Gastroesophageal sphincter (tissue), 4 donors: ENCODE results near the gene MYOM3. TPM values are rescaled to one million over a fixed set of nuclear protein-coding genes. Genes with fewer than 3 reads are reported as not detected.

ENCODE experiments used
- ATAC-seq: fragments of 150-250 bp; one replicate; pipeline ENCODE4 v1.9.1; 2016; ENCODE audit warnings: mild to moderate bottlenecking, moderate library complexity
- H3K27ac ChIP-seq, 4 donors: fragments of 200-600 bp; sonication (generic) in 3 of 4; 1 replicate in 3 of 4; 2 replicates in 1 of 4; pipeline ENCODE4 v1.5.1; 2016 to 2019
- H3K27me3 ChIP-seq: fragments of 200-600 bp; sonication (generic); one replicate; pipeline ENCODE4 v1.5.1; 2019
- H3K36me3 ChIP-seq, 2 donors: fragments of 200-600 bp; sonication (generic); one replicate each; pipeline ENCODE4 v1.5.1; 2019; ENCODE audit warnings: control low read depth in 1 of 2
- H3K4me1 ChIP-seq, 3 donors: fragments of 200-600 bp; sonication (generic); 1 replicate in 2 of 3; 2 replicates in 1 of 3; pipeline ENCODE4 v1.5.1; 2016 to 2019; ENCODE audit warnings: control low read depth in 2 of 3
- H3K4me3 ChIP-seq, 2 donors: fragments of 200-600 bp; sonication (generic); one replicate each; pipeline ENCODE4 v1.5.1; 2019; ENCODE audit warnings: mild to moderate bottlenecking in 1 of 2, moderate library complexity in 1 of 2
- H3K9me3 ChIP-seq, 3 donors: fragments of 200-600 bp; sonication (generic); one replicate each; pipeline ENCODE4 v1.5.1; 2017 to 2019; ENCODE audit warnings: control low read depth in 2 of 3
- EP300 ChIP-seq: sonication (generic); formaldehyde crosslinking; IDR thresholded peaks from one replicate; pipeline ENCODE4 v1.6.1; 2017; ENCODE audit warnings: antibody characterized with exemption, mild to moderate bottlenecking
- POLR2A ChIP-seq, 2 donors: fragments of 450-650 bp; IDR thresholded peaks; one replicate each; pipeline ENCODE4 v1.6.1; 2017; ENCODE audit warnings: antibody characterized with exemption in 2 of 2, mild to moderate bottlenecking in 2 of 2, moderate library complexity in 1 of 2
- POLR2AphosphoS5 ChIP-seq: sonication (generic); formaldehyde crosslinking; IDR thresholded peaks from one replicate; pipeline ENCODE4 v1.6.1; 2017; ENCODE audit warnings: antibody characterized with exemption
- WGBS, 2 donors: methylation state at CpG; one replicate each; pipeline ENCODE4 v1.1.5; 2018; ENCODE audit warnings: low coverage in 1 of 2; 5-methylcytosine and 5-hydroxymethylcytosine counted together
- total RNA-seq, 4 donors: library from RNA; depleted of rRNA; stranded (reverse); fragments of >200 nt; gene quantifications; one replicate each; pipeline ENCODE4 v1.1.0, GENCODE V29; 2016
- TF ChIP-seq, protein P1 (sequence below), 4 experiments: fragments of 200-600 bp in 2 of 4; fragments of 450-650 bp in 2 of 4; sonication (generic) in 1 of 4; IDR thresholded peaks; one replicate each; pipeline ENCODE4 v1.5.1; 2017 to 2019; ENCODE audit warnings: antibody characterized with exemption in 4 of 4, mild to moderate bottlenecking in 2 of 4, moderate library complexity in 2 of 4

MYOM3 gene
- total RNA-seq, 4 donors from 2014 or later = 0.31 to 2.4 TPM; not detected in 2

DNA sequence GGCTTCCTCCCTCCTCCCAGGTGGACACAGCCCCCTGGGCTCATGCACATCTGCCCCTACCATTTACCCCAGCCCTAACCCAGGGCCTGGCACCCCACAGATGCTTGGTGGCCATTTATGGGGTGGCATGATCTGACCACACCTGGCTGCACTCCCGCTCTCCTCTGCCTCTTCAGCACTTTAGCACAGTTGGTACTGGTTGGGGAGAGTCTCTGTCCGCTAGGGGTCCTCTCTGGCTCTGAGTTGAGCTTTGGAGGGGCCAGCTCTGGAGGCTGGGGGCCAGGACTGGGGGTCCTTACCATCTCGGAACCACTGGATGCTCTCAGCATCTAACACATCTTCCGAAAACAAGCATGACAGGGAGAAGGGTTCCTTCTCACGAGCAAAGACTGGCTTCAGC, 17.4 kb downstream of the MYOM3 start:
- TF ChIP-seq, protein P1, sequence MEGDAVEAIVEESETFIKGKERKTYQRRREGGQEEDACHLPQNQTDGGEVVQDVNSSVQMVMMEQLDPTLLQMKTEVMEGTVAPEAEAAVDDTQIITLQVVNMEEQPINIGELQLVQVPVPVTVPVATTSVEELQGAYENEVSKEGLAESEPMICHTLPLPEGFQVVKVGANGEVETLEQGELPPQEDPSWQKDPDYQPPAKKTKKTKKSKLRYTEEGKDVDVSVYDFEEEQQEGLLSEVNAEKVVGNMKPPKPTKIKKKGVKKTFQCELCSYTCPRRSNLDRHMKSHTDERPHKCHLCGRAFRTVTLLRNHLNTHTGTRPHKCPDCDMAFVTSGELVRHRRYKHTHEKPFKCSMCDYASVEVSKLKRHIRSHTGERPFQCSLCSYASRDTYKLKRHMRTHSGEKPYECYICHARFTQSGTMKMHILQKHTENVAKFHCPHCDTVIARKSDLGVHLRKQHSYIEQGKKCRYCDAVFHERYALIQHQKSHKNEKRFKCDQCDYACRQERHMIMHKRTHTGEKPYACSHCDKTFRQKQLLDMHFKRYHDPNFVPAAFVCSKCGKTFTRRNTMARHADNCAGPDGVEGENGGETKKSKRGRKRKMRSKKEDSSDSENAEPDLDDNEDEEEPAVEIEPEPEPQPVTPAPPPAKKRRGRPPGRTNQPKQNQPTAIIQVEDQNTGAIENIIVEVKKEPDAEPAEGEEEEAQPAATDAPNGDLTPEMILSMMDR (IDR thresholded peaks at IDR 0.05) = no peak
- TF ChIP-seq EP300 (no peak), POLR2AphosphoS5 (no peak), POLR2A (IDR thresholded peaks at IDR 0.05) (no peak)
- WGBS, 2 donors = 80% methylated on average over 1 of the region's 5 CpGs; no CpG with 5 or more reads in 1 of the 2 donors
- Histone ChIP-seq H3K36me3 (no peaks in the 10 kb centered on the region), H3K27me3 (no peaks in the 10 kb centered on the region), H3K9me3 (no peaks in the 10 kb centered on the region), H3K4me3 (no peak overlapping the region), H3K4me1 (no peaks in the 10 kb centered on the region), H3K27ac (no peak overlapping the region)
- no peak for ATAC-seq

DNA sequence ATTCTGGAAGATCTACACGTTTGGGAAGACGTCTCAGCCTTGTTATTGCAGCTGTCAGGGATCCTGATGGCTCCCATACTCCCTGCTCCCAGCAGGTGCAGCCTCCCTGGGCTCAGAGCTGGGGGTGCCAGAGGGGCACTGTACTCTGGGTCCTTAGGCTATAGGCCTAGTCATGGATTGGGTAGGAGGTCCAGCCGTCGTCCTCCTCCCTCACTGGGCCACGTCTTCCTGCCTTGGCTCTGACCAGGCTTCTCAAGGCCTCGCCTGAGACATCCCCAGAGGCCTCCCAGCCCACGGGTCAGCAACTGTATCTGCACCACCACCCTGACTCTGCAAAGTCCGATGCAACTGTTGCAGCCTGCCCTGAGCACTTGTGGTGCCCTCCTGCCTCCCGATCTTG, 18.2 kb downstream of the MYOM3 start:
- Histone ChIP-seq H3K36me3 (no peaks in the 10 kb centered on the region), H3K4me1 (no peaks in the 10 kb centered on the region), H3K9me3 (no peaks in the 10 kb centered on the region), H3K27ac (no peak overlapping the region), H3K4me3 (no peak overlapping the region), H3K27me3 (no peaks in the 10 kb centered on the region)
- ATAC-seq = no peak
- WGBS, 2 donors = 76 to 90% methylated on average over 2 to 3 of the region's 9 CpGs
- TF ChIP-seq POLR2A (IDR thresholded peaks at IDR 0.05) (no peak), EP300 (no peak), POLR2AphosphoS5 (no peak)
- TF ChIP-seq, protein P1 (IDR thresholded peaks at IDR 0.05) = no peak

DNA sequence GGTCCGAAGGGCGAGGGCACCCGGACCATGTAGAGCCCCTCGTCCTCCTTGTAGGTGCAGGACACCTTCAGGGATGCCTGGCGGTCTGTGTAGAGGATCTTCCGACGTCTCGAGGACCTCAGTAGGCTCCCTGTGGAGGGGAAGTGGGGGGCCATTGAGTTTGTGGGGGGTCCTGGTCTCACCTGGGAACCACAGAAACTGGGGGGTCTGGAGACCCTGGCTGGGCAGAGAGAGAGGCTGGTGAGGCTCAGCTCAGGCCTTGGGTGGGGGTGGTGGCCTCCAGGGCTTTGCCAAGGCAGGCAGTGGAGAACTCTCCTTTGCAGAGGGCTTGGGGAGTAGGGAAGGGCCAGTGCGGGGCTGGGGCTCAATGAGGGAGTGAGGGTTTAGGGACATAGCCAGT, 19.0 kb downstream of the MYOM3 start:
- H3K27ac ChIP-seq = no peak overlapping the region
- no peaks in the 10 kb centered on the region for H3K36me3 ChIP-seq
- H3K4me3 ChIP-seq = no peak overlapping the region
- no peaks in the 10 kb centered on the region for H3K4me1 ChIP-seq
- 100% methylated on average over 1 of the region's 9 CpGs; no CpG with 5 or more reads in 1 of the 2 donors for WGBS, 2 donors
- ATAC-seq = no peak
- no peak for TF ChIP-seq EP300
- H3K9me3 ChIP-seq = no peaks in the 10 kb centered on the region
- no peaks in the 10 kb centered on the region for H3K27me3 ChIP-seq

DNA sequence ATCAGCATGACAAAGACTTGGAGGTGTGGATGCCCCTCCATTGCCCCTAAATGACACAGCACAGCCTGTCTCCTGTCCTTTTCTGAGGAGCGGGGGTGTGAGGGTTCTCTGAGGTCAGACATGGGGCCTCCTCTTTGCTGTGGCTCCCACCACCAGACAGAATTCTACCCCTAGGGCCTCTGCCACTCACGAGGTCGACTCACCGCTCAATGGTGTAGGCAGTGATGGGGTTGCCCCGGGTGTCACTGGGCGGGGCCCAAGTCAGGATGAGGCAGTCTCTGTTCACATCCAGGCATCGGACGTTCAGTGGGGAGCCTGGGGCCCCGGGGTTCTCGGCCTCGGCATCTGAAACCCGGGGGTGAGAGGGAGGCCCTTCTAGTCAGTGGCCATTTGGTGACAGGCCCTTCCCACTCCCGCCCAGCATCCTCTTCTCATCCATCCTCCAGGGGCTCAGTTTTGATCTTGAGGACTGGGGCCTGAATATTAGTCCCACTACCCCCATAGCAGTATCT, 19.9 kb downstream of the MYOM3 start:
- H3K27me3 ChIP-seq = no peaks in the 10 kb centered on the region
- no peaks in the 10 kb centered on the region for H3K9me3 ChIP-seq
- 80 to 85% methylated on average over 1 to 4 of the region's 13 CpGs for WGBS, 2 donors
- ATAC-seq = no peak
- no peak for TF ChIP-seq POLR2AphosphoS5
- TF ChIP-seq, protein P1 (IDR thresholded peaks at IDR 0.05) = no peak
- TF ChIP-seq EP300 = no peak
- TF ChIP-seq POLR2A (IDR thresholded peaks at IDR 0.05) = no peak
- H3K4me1 ChIP-seq = no peaks in the 10 kb centered on the region
- H3K36me3 ChIP-seq = no peaks in the 10 kb centered on the region
- H3K27ac ChIP-seq = no peak overlapping the region
- no peak overlapping the region for H3K4me3 ChIP-seq

DNA sequence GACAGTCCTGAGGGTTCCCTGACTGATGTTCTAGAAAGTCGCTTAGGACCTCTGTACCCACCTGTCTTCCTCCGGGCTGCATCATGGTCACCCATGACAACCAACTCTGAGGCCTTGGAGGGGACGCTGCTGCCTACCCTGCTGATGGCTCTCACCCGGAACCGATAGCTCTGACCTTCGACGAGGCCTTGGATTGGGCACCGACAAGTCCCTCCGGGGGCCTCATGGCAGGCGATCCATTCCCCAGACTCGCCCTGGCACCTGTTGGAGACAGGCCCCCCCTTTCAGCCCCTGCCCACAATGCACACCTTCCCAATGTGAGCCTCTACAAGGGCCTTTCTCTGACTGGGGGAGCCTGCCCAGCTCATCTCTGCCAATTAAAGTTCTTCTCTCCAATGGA, 21.2 kb downstream of the MYOM3 start:
- WGBS, 2 donors = 100% methylated on average over 1 of the region's 11 CpGs; no CpG with 5 or more reads in 1 of the 2 donors
- no peaks in the 10 kb centered on the region for H3K4me1 ChIP-seq
- H3K27ac ChIP-seq = no peak overlapping the region
- H3K27me3 ChIP-seq = no peaks in the 10 kb centered on the region
- H3K4me3 ChIP-seq = no peak overlapping the region
- H3K36me3 ChIP-seq = no peaks in the 10 kb centered on the region
- no peaks in the 10 kb centered on the region for H3K9me3 ChIP-seq
- no peak for ATAC-seq
- TF ChIP-seq POLR2A (IDR thresholded peaks at IDR 0.05) (no peak), EP300 (no peak), POLR2AphosphoS5 (no peak)
- TF ChIP-seq, protein P1 (IDR thresholded peaks at IDR 0.05) = no peak
